CD14-positive monocyte (primary cell): ENCODE data around the gene RTN4R. TPM values are rescaled to one million over a fixed set of nuclear protein-coding genes. Genes with fewer than 3 reads are reported as not detected.

Experiments
- DNase-seq, 3 donors: peaks; one replicate each; pipeline ENCODE4 v3.0.0-alpha.2; 2011 to 2022
- H2AFZ ChIP-seq: 2 replicates; pipeline ENCODE4 v1.6.0; 2012; ENCODE audit warnings: mild to moderate bottlenecking, low read depth, low read length, inconsistent platforms; ENCODE audit not compliant: insufficient read depth, poor library complexity, severe bottlenecking
- H3K27ac ChIP-seq, 2 donors: 1 replicate in 1 of 2; 2 replicates in 1 of 2; pipeline ENCODE4 v1.5.1; 2012 to 2013; ENCODE audit warnings: low read length in 2 of 2, control low read depth in 1 of 2, inconsistent platforms in 1 of 2, low read depth in 1 of 2, mild to moderate bottlenecking in 1 of 2
- H3K27me3 ChIP-seq, 2 donors: one replicate each; pipeline versions ENCODE4 v1.6.0 to v1.6.1; 2011 to 2013; ENCODE audit warnings: low read length in 2 of 2; ENCODE audit not compliant: control insufficient read depth in 2 of 2, insufficient read depth in 2 of 2
- H3K36me3 ChIP-seq, 2 donors: replicated peaks in 1 of 2; 1 replicate in 1 of 2; 2 replicates in 1 of 2; pipeline versions ENCODE4 v1.5.1 to v1.6.1; 2012 to 2013; ENCODE audit warnings: low read length in 2 of 2, control low read depth in 1 of 2, inconsistent platforms in 1 of 2, mild to moderate bottlenecking in 1 of 2; ENCODE audit not compliant: insufficient read depth in 2 of 2, control insufficient read depth in 1 of 2
- H3K4me1 ChIP-seq, 2 donors: 1 replicate in 1 of 2; 2 replicates in 1 of 2; pipeline versions ENCODE4 v1.5.1 to v1.6.1; 2012 to 2013; ENCODE audit warnings: low read length in 2 of 2, control low read depth in 1 of 2, inconsistent platforms in 1 of 2, mild to moderate bottlenecking in 1 of 2, moderate library complexity in 1 of 2; ENCODE audit not compliant: insufficient read depth in 2 of 2, control insufficient read depth in 1 of 2
- H3K4me2 ChIP-seq: replicated peaks from 2 replicates; pipeline ENCODE3; 2012; ENCODE audit warnings: low read length, moderate library complexity, mild to moderate bottlenecking; ENCODE audit not compliant: poor library complexity, severe bottlenecking; ENCODE audit errors: extremely low read depth
- H3K4me3 ChIP-seq, 3 experiments: fragments of 200-600 bp in 1 of 3; sonication (generic) in 1 of 3; replicated peaks in 1 of 3; 1 replicate in 2 of 3; 2 replicates in 1 of 3; pipeline ENCODE4 v1.5.1; 2011 to 2013; ENCODE audit warnings: low read length in 3 of 3, mild to moderate bottlenecking in 3 of 3, control low read depth in 2 of 3, low read depth in 2 of 3, inconsistent platforms in 1 of 3, moderate library complexity in 1 of 3
- H3K79me2 ChIP-seq: 2 replicates; pipeline ENCODE4 v1.6.0; 2012; ENCODE audit warnings: mild to moderate bottlenecking, control low read depth, inconsistent platforms, low read length, moderate library complexity; ENCODE audit not compliant: insufficient read depth
- H3K9ac ChIP-seq: 2 replicates; pipeline ENCODE4 v1.6.0; 2017; ENCODE audit warnings: low read length, mild to moderate bottlenecking; ENCODE audit not compliant: insufficient read depth, poor library complexity, severe bottlenecking
- H3K9me3 ChIP-seq, 2 donors: replicated peaks in 1 of 2; 1 replicate in 1 of 2; 2 replicates in 1 of 2; pipeline versions ENCODE4 v1.5.1 to v1.6.1; 2012 to 2013; ENCODE audit warnings: low read length in 2 of 2, control low read depth in 1 of 2; ENCODE audit not compliant: control insufficient read depth in 1 of 2, insufficient read depth in 1 of 2
- H4K20me1 ChIP-seq: 2 replicates; pipeline ENCODE4 v1.6.0; 2012; ENCODE audit warnings: mild to moderate bottlenecking, low read length, control low read depth, moderate library complexity; ENCODE audit not compliant: insufficient read depth
- H3K27ac Mint-ChIP-seq, 7 donors: one replicate each; pipeline ENCODE4 v1.8.0; 2020; ENCODE audit warnings: mild to moderate bottlenecking in 7 of 7, mixed read lengths in 7 of 7, moderate library complexity in 6 of 7, inconsistent platforms in 2 of 7
- H3K27me3 Mint-ChIP-seq, 3 donors: one replicate each; pipeline ENCODE4 v1.8.0; 2021 to 2022; ENCODE audit warnings: low read depth in 3 of 3, mild to moderate bottlenecking in 3 of 3, mixed read lengths in 3 of 3, moderate library complexity in 3 of 3, inconsistent platforms in 1 of 3
- H3K36me3 Mint-ChIP-seq, 2 donors: one replicate each; pipeline ENCODE4 v1.8.0; 2020; ENCODE audit warnings: mixed read lengths in 2 of 2, inconsistent platforms in 1 of 2, mild to moderate bottlenecking in 1 of 2
- H3K4me1 Mint-ChIP-seq: one replicate; pipeline ENCODE4 v1.8.0; 2020; ENCODE audit warnings: mild to moderate bottlenecking, mixed read lengths
- H3K4me3 Mint-ChIP-seq, 2 donors: one replicate each; pipeline ENCODE4 v1.8.0; 2020; ENCODE audit warnings: mild to moderate bottlenecking in 2 of 2, mixed read lengths in 2 of 2, moderate library complexity in 1 of 2
- H3K9me3 Mint-ChIP-seq, 7 donors: one replicate each; pipeline ENCODE4 v1.8.0; 2020 to 2022; ENCODE audit warnings: mixed read lengths in 7 of 7, mild to moderate bottlenecking in 6 of 7, moderate library complexity in 6 of 7, inconsistent platforms in 2 of 7
- CTCF ChIP-seq: fragments of 200-600 bp; IDR thresholded peaks from one replicate; pipeline ENCODE4 v1.8.0; 2022; ENCODE audit warnings: antibody characterized with exemption, mild to moderate bottlenecking
- whole genome bisulfite sequencing: methylation state at CpG from one replicate; pipeline ENCODE4 v1.1.5; 2013; ENCODE audit warnings: missing lambda C conversion rate; ENCODE audit not compliant: insufficient coverage; 5-methylcytosine and 5-hydroxymethylcytosine counted together
- intact Hi-C, 2 donors: fragments of 100-400 bp; cut with micrococcal nuclease; formaldehyde crosslinking; loops; one replicate each; pipeline versions ENCODE4 v1.15.0 to v1.15.1; 2023
- polyA plus RNA-seq, 3 donors: library from polyadenylated mRNA; depleted of rRNA in 1 of 3; unstranded in 2 of 3; stranded (reverse) in 1 of 3; fragments of 300-500 nt in 2 of 3; fragments of >200 nt in 1 of 3; fragmentation: Illumina TruSeq in 2 of 3; gene quantifications; 1 replicate in 2 of 3; 2 replicates in 1 of 3; pipeline ENCODE4 v1.2.3, GENCODE V29; 2012 to 2021

RTN4R gene
- polyA plus RNA-seq, 3 donors: not detected

DNA sequence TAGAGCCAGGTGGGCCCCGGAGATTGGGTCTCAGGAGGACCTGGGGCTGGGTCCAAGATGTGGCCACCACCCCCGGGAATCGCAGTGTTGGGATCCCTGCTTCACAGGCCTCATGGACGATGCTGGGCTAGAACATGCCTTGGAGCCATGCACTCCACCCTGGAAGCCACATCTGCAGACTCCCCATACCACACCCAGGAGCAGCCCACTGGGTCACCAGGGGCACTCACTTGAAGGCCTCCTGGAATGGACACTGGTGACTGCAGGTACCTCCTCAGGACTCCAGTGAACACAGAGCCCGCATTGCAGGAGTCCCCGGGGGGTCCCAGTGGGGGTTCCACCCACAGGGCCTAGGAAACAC is 25.0 kb downstream of the RTN4R start:
- DNase-seq: no peak
- Histone ChIP-seq H4K20me1 (no peaks in the 10 kb centered on the region), H3K27me3 (no peaks in the 10 kb centered on the region), H2AFZ (peak overlapping the region; percentile 71), H3K9ac (peak overlapping the region; percentile 32), H3K27ac (no peak overlapping the region), H3K36me3 (no peaks in the 10 kb centered on the region), H3K79me2 (no peaks in the 10 kb centered on the region), H3K4me3 (no peak overlapping the region), H3K9me3 (no peaks in the 10 kb centered on the region), H3K4me2 (peak overlapping the region; percentile 52), H3K4me1 (peaks cover 9 to 20% of the 10 kb centered on the region in 2 donors)
- no peak for TF ChIP-seq CTCF
- H3K27ac Mint-ChIP-seq: peak overlapping the region in 2 of 7 donors; percentile 6 to 78
- H3K9me3 Mint-ChIP-seq: no peaks in the 10 kb centered on the region
- 54% methylated on average over 5 of the region's 6 CpGs for WGBS
- H3K36me3 Mint-ChIP-seq: no peaks in the 10 kb centered on the region
- H3K4me3 Mint-ChIP-seq: peak overlapping the region; percentile 60 to 79
- H3K4me1 Mint-ChIP-seq: peaks cover 21% of the 10 kb centered on the region
- intact Hi-C loops: no loop called here
- no peaks in the 10 kb centered on the region for H3K27me3 Mint-ChIP-seq

GRCh38 chr22:20242393-20243175 is 25.5 kb downstream of the RTN4R start:
- Histone ChIP-seq H3K4me1 (peaks cover 9 to 20% of the 10 kb centered on the region in 2 donors), H3K9ac (peak overlapping the region; percentile 32), H3K27ac (no peak overlapping the region), H3K36me3 (no peaks in the 10 kb centered on the region), H3K4me3 (no peak overlapping the region), H2AFZ (peak overlapping the region; percentile 71), H4K20me1 (no peaks in the 10 kb centered on the region), H3K79me2 (no peaks in the 10 kb centered on the region), H3K9me3 (no peaks in the 10 kb centered on the region), H3K27me3 (no peaks in the 10 kb centered on the region), H3K4me2 (no peak overlapping the region)
- no peaks in the 10 kb centered on the region for H3K9me3 Mint-ChIP-seq
- peak overlapping the region in 1 of 7 donors; percentile 35 for H3K27ac Mint-ChIP-seq
- H3K36me3 Mint-ChIP-seq: no peaks in the 10 kb centered on the region
- 96% methylated on average over 42 of the region's 42 CpGs for WGBS
- TF ChIP-seq CTCF: no peak
- no peak for DNase-seq
- H3K27me3 Mint-ChIP-seq: no peaks in the 10 kb centered on the region
- intact Hi-C loops: no loop called here
- H3K4me1 Mint-ChIP-seq: peaks cover 21% of the 10 kb centered on the region
- H3K4me3 Mint-ChIP-seq: no peak overlapping the region
